ENCODE measurements around the gene ARFRP1. TPM values are rescaled to one million over a fixed set of nuclear protein-coding genes. Genes with fewer than 3 reads are reported as not detected.

ARFRP1 gene
- total and polyA plus RNA-seq, 2 donors (not counting 1 experiment from before 2014, with no cell fraction given): 41.0 to 75.5 TPM

- Histone ChIP-seq H3K36me3 (replicated peaks in 1 of 2; ENCODE audit: control extremely low read depth in 1 of 2, control insufficient read depth in 1 of 2, extremely low read depth in 1 of 2, insufficient read depth in 2 of 2, low read length in 1 of 2) (peaks cover 0 to 24% of the 10 kb centered on the region in 2 experiments), H3K9me3 (ENCODE audit: control extremely low read depth in 1 of 3, control insufficient read depth in 2 of 3, insufficient read depth in 1 of 3, low read length in 2 of 3) (no peaks in the 10 kb centered on the region), H4K20me1 (ENCODE audit: control insufficient read depth, insufficient read depth, low read length, poor library complexity, severe bottlenecking) (peaks cover 55% of the 10 kb centered on the region), H3K4me3 (ENCODE audit: control extremely low read depth in 1 of 5, extremely low read depth in 1 of 5, insufficient read depth in 1 of 5, low read depth in 2 of 5, low read length in 4 of 5) (no peak overlapping the region), H3K27ac (ENCODE audit: low read length in 2 of 2) (no peak overlapping the region), H3K79me2 (ENCODE audit: control insufficient read depth, insufficient read depth, low read length) (peaks cover 44% of the 10 kb centered on the region), H3K4me2 (replicated peaks; ENCODE audit: low read depth, low read length, poor library complexity, severe bottlenecking) (no peak overlapping the region), H3K27me3 (replicated peaks in 1 of 4; ENCODE audit: control extremely low read depth in 1 of 4, control insufficient read depth in 3 of 4, insufficient read depth in 4 of 4, low read length in 3 of 4) (no peaks in the 10 kb centered on the region), H3K4me1 (ENCODE audit: control insufficient read depth in 2 of 2, insufficient read depth in 2 of 2, low read length in 2 of 2) (peaks cover 46 to 61% of the 10 kb centered on the region in 2 donors), H2AFZ (ENCODE audit: insufficient read depth, low read depth, low read length, poor library complexity, severe bottlenecking) (no peak overlapping the region), H3K9ac (ENCODE audit: low read length) (no peak overlapping the region)
- TF ChIP-seq EZH2 (IDR thresholded peaks at IDR 0.05; ENCODE audit: borderline replicate concordance, insufficient read depth, low read depth, low read length, poor library complexity, severe bottlenecking) (no peak), CTCF (IDR thresholded peaks at IDR 0.05) (no peak)
- ChIA-PET POLR2A (no interaction called here), CTCF (no interaction called here)
- no peak for ATAC-seq (ENCODE audit: low read depth)
- Mint-ChIP-seq H3K27ac (no peak overlapping the region), H3K9me3 (ENCODE audit: insufficient read depth) (no peaks in the 10 kb centered on the region), H3K27me3 (no peaks in the 10 kb centered on the region), H3K4me1 (peaks cover 35% of the 10 kb centered on the region), H3K4me3 (no peak overlapping the region)
- DNase-seq: no peak
- 97% methylated on average over 16 of the region's 18 CpGs for WGBS (ENCODE audit: insufficient coverage)
- intact Hi-C loops (cut with micrococcal nuclease): no loop called here
These were observed 25.9 kb upstream of the ARFRP1 start for GRCh38 chr20:63733579-63734081.

DNA sequence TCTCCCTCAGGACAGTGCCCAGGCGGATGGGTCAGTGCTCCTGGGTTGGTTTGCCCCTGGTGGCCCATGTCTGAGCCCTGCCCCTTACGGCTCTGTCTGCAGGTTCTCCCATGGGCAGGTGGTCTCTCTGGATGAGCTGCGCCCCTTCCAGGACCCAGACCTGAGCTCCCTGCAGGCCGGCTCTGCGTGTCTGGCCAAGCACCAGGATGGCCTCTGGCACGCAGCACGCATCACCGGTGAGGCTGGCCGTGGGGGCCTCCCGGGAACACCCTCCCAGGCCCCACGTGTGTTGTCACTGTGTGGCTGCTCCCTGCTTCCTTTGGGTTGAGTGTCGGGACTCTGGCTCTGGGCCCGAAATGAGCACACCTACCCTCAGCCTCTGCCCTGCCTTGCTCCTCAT, 25.3 kb upstream of the ARFRP1 start:
- H3K9me3 ChIP-seq (ENCODE audit: control extremely low read depth in 1 of 3, control insufficient read depth in 2 of 3, insufficient read depth in 1 of 3, low read length in 2 of 3): no peaks in the 10 kb centered on the region
- H2AFZ ChIP-seq (ENCODE audit: insufficient read depth, low read depth, low read length, poor library complexity, severe bottlenecking): no peak overlapping the region
- H3K27me3 ChIP-seq (replicated peaks in 1 of 4; ENCODE audit: control extremely low read depth in 1 of 4, control insufficient read depth in 3 of 4, insufficient read depth in 4 of 4, low read length in 3 of 4): no peaks in the 10 kb centered on the region
- no peak for DNase-seq
- H3K79me2 ChIP-seq (ENCODE audit: control insufficient read depth, insufficient read depth, low read length): peaks cover 44% of the 10 kb centered on the region
- ChIA-PET CTCF (no interaction called here), POLR2A (no interaction called here)
- no peak overlapping the region for H3K4me3 ChIP-seq (ENCODE audit: control extremely low read depth in 1 of 5, extremely low read depth in 1 of 5, insufficient read depth in 1 of 5, low read depth in 2 of 5, low read length in 4 of 5)
- no peak overlapping the region for H3K9ac ChIP-seq (ENCODE audit: low read length)
- Mint-ChIP-seq H3K4me3 (no peak overlapping the region), H3K27ac (no peak overlapping the region), H3K27me3 (no peaks in the 10 kb centered on the region), H3K4me1 (peaks cover 40% of the 10 kb centered on the region), H3K9me3 (ENCODE audit: insufficient read depth) (no peaks in the 10 kb centered on the region)
- 95% methylated on average over 13 of the region's 13 CpGs for WGBS (ENCODE audit: insufficient coverage)
- peaks cover 46 to 61% of the 10 kb centered on the region in 2 donors for H3K4me1 ChIP-seq (ENCODE audit: control insufficient read depth in 2 of 2, insufficient read depth in 2 of 2, low read length in 2 of 2)
- H3K27ac ChIP-seq (ENCODE audit: low read length in 2 of 2): no peak overlapping the region
- peaks cover 0 to 24% of the 10 kb centered on the region in 2 experiments for H3K36me3 ChIP-seq (replicated peaks in 1 of 2; ENCODE audit: control extremely low read depth in 1 of 2, control insufficient read depth in 1 of 2, extremely low read depth in 1 of 2, insufficient read depth in 2 of 2, low read length in 1 of 2)
- ATAC-seq (ENCODE audit: low read depth): no peak
- intact Hi-C loops (cut with micrococcal nuclease): no loop called here
- peaks cover 50% of the 10 kb centered on the region for H4K20me1 ChIP-seq (ENCODE audit: control insufficient read depth, insufficient read depth, low read length, poor library complexity, severe bottlenecking)
- TF ChIP-seq EZH2 (IDR thresholded peaks at IDR 0.05; ENCODE audit: borderline replicate concordance, insufficient read depth, low read depth, low read length, poor library complexity, severe bottlenecking): no peak
- TF ChIP-seq CTCF (IDR thresholded peaks at IDR 0.05): no peak
- H3K4me2 ChIP-seq (replicated peaks; ENCODE audit: low read depth, low read length, poor library complexity, severe bottlenecking): no peak overlapping the region
